H1 (cell line): ENCODE data around the gene HMCN1.

Source experiments
- JUN ChIP-seq: IDR thresholded peaks from 2 replicates; pipeline ENCODE4 v1.6.1; 2011; ENCODE audit warnings: low read depth, mild to moderate bottlenecking, improper control_type of control experiment, low read length
- TF ChIP-seq, protein P1 (sequence below), 3 experiments: IDR thresholded peaks; 1 replicate in 2 of 3; 2 replicates in 1 of 3; pipeline versions ENCODE4 v1.5.1 to v1.6.1; 2011; ENCODE audit warnings: low read length in 3 of 3, mild to moderate bottlenecking in 3 of 3, inconsistent platforms in 2 of 3, low read depth in 1 of 3, moderate library complexity in 1 of 3; ENCODE audit not compliant: insufficient read depth in 1 of 3; ENCODE audit errors: control extremely low read depth in 1 of 3
- TF ChIP-seq, protein P2 (sequence below): IDR thresholded peaks from 2 replicates; pipeline ENCODE4 v1.6.1; 2012; ENCODE audit warnings: inconsistent platforms

DNA sequence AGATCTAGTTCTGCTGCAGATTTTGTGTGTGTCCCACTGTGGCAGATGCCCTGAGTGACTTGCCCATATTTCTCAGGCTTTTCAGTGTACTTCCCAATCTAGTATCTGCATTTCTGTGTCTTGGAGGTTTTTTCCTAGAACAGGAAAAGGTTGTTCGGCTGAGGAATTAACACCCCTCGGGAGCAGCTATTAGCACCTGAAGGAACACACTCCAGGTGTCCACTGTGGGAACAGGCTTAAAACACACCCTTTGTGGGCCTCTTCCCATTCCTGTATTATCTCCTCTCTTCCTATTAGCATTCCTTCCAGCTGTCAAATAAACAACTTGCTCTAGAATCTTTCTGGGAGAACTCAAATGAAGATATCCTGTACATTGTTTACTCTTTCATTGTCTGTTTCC, 178.3 kb downstream of the HMCN1 start:
- TF ChIP-seq, protein P1, sequence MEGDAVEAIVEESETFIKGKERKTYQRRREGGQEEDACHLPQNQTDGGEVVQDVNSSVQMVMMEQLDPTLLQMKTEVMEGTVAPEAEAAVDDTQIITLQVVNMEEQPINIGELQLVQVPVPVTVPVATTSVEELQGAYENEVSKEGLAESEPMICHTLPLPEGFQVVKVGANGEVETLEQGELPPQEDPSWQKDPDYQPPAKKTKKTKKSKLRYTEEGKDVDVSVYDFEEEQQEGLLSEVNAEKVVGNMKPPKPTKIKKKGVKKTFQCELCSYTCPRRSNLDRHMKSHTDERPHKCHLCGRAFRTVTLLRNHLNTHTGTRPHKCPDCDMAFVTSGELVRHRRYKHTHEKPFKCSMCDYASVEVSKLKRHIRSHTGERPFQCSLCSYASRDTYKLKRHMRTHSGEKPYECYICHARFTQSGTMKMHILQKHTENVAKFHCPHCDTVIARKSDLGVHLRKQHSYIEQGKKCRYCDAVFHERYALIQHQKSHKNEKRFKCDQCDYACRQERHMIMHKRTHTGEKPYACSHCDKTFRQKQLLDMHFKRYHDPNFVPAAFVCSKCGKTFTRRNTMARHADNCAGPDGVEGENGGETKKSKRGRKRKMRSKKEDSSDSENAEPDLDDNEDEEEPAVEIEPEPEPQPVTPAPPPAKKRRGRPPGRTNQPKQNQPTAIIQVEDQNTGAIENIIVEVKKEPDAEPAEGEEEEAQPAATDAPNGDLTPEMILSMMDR (IDR thresholded peaks at IDR 0.05; ENCODE audit: control extremely low read depth in 1 of 3, insufficient read depth in 1 of 3, low read depth in 1 of 3, low read length in 3 of 3) = no peak
- TF ChIP-seq, protein P2, sequence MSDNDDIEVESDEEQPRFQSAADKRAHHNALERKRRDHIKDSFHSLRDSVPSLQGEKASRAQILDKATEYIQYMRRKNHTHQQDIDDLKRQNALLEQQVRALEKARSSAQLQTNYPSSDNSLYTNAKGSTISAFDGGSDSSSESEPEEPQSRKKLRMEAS = no peak
- TF ChIP-seq JUN = no peak
